ENCODE results near the gene STAM. TPM values are rescaled to one million over a fixed set of nuclear protein-coding genes. Genes with fewer than 3 reads are reported as not detected.

Gene STAM
- total and polyA plus RNA-seq, 9 of the 15 experiments (the other 6 are each of a cell fraction or from before 2014, with no cell fraction given) = 13.8 to 33.5 (median 26.4) TPM

DNA sequence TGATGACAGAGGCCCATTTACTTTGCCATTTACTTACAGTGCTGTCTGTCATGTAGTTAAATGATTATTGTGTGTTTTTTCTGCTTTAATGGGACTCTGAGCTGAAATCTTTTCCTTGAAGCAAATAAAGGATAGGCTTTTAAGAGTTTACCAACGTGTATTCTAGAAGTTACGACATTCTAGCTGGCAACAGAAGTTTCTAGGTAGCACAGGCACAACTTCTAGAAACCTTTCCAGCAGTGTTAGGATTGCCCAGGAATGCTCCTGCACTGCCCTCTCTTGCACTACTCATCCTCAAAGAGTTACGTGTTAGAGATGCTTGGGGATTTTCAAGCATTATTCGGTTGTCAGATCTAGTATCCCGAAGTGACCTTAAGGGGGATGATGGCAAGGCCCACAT lies 65.5 kb downstream of the STAM start:
- Histone ChIP-seq H3K9me3 (replicated peaks; ENCODE audit: control insufficient read depth, insufficient read depth, low read depth, low read length) (no peaks in the 10 kb centered on the region), H2AFZ (ENCODE audit: low read depth, low read length) (no peak overlapping the region), H3K27me3 (ENCODE audit: control insufficient read depth in 2 of 2, insufficient read depth in 2 of 2, low read length in 2 of 2) (no peaks in the 10 kb centered on the region), H4K20me1 (replicated peaks; ENCODE audit: control insufficient read depth, insufficient read depth, low read length) (no peaks in the 10 kb centered on the region), H3K9ac (ENCODE audit: insufficient read depth in 1 of 2, low read depth in 2 of 2, low read length in 2 of 2) (no peak overlapping the region), H3K27ac (ENCODE audit: extremely low read depth, low read depth, low read length) (no peak overlapping the region), H3K36me3 (ENCODE audit: control insufficient read depth, insufficient read depth, low read length) (peaks cover 69% of the 10 kb centered on the region), H3K4me2 (ENCODE audit: insufficient read depth, low read length) (no peak overlapping the region), H3K79me2 (ENCODE audit: control insufficient read depth, insufficient read depth, low read length) (no peaks in the 10 kb centered on the region), H3K4me1 (replicated peaks in 1 of 2; ENCODE audit: control insufficient read depth in 2 of 2, insufficient read depth in 2 of 2, low read length in 2 of 2) (no peaks in the 10 kb centered on the region), H3K9me1 (ENCODE audit: control insufficient read depth, insufficient read depth, low read length) (no peaks in the 10 kb centered on the region), H3K4me3 (no peak overlapping the region)
- ChIA-PET POLR2A (interaction anchor here (1.0 to 1.5 kb wide), 3 partner anchors 11 to 47 kb away, joined by 3 to 5 read pairs (median 4); no protein-coding TSS in a partner anchor), CTCF (ENCODE audit: low intra/inter-chr PET ratio) (no interaction called here)
- DNase-seq (ENCODE audit: extremely low read depth in 1 of 4, low spot score in 3 of 4) = no peak
- intact Hi-C loops (cut with micrococcal nuclease) = no loop called here
- BruUV-seq (replicated peaks) = no TSS peak
- 89% methylated on average over 5 of the region's 5 CpGs for WGBS (ENCODE audit: insufficient coverage, low coverage, missing lambda C conversion rate)
- no peak for ATAC-seq
- in situ Hi-C loops (cut with MboI) = no loop called here
- no peak for FAIRE-seq
- TF ChIP-seq, protein P1, sequence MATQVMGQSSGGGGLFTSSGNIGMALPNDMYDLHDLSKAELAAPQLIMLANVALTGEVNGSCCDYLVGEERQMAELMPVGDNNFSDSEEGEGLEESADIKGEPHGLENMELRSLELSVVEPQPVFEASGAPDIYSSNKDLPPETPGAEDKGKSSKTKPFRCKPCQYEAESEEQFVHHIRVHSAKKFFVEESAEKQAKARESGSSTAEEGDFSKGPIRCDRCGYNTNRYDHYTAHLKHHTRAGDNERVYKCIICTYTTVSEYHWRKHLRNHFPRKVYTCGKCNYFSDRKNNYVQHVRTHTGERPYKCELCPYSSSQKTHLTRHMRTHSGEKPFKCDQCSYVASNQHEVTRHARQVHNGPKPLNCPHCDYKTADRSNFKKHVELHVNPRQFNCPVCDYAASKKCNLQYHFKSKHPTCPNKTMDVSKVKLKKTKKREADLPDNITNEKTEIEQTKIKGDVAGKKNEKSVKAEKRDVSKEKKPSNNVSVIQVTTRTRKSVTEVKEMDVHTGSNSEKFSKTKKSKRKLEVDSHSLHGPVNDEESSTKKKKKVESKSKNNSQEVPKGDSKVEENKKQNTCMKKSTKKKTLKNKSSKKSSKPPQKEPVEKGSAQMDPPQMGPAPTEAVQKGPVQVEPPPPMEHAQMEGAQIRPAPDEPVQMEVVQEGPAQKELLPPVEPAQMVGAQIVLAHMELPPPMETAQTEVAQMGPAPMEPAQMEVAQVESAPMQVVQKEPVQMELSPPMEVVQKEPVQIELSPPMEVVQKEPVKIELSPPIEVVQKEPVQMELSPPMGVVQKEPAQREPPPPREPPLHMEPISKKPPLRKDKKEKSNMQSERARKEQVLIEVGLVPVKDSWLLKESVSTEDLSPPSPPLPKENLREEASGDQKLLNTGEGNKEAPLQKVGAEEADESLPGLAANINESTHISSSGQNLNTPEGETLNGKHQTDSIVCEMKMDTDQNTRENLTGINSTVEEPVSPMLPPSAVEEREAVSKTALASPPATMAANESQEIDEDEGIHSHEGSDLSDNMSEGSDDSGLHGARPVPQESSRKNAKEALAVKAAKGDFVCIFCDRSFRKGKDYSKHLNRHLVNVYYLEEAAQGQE (IDR thresholded peaks at IDR 0.05; ENCODE audit: borderline replicate concordance) = no peak
- TF ChIP-seq, protein P1 (CRISPR knock-in tag; IDR thresholded peaks at IDR 0.05; ENCODE audit: low read depth) = no peak
- no peak for TF ChIP-seq KAT2B (IDR thresholded peaks at IDR 0.05; ENCODE audit: low read depth, low read length)
- TF ChIP-seq, protein P2, sequence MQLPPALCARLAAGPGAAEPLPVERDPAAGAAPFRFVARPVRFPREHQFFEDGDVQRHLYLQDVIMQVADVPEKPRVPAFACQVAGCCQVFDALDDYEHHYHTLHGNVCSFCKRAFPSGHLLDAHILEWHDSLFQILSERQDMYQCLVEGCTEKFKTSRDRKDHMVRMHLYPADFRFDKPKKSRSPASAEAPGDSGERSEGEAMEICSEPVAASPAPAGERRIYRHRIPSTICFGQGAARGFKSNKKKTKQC (CRISPR knock-in tag; IDR thresholded peaks at IDR 0.05) = no peak
- TF ChIP-seq CTBP1 (IDR thresholded peaks at IDR 0.05; ENCODE audit: borderline replicate concordance) = no peak
- no peak for TF ChIP-seq ZKSCAN8 (CRISPR knock-in tag; IDR thresholded peaks at IDR 0.05)
- TF ChIP-seq U2AF1 (optimal IDR thresholded peaks at IDR 0.05; ENCODE audit: low read depth, low read length) = no peak
- TF ChIP-seq TAF9B (IDR thresholded peaks at IDR 0.05; ENCODE audit: partially characterized antibody) = no peak
- no peak for TF ChIP-seq RUNX1 (IDR thresholded peaks at IDR 0.05; ENCODE audit: low read depth)
- TF ChIP-seq E2F3 (CRISPR knock-in tag; IDR thresholded peaks at IDR 0.05) = no peak
- no peak for TF ChIP-seq HDAC6 (IDR thresholded peaks at IDR 0.05; ENCODE audit: low read depth, low read length)
- TF ChIP-seq ZNF436 (CRISPR knock-in tag; IDR thresholded peaks at IDR 0.05) = no peak
- TF ChIP-seq, protein P3, sequence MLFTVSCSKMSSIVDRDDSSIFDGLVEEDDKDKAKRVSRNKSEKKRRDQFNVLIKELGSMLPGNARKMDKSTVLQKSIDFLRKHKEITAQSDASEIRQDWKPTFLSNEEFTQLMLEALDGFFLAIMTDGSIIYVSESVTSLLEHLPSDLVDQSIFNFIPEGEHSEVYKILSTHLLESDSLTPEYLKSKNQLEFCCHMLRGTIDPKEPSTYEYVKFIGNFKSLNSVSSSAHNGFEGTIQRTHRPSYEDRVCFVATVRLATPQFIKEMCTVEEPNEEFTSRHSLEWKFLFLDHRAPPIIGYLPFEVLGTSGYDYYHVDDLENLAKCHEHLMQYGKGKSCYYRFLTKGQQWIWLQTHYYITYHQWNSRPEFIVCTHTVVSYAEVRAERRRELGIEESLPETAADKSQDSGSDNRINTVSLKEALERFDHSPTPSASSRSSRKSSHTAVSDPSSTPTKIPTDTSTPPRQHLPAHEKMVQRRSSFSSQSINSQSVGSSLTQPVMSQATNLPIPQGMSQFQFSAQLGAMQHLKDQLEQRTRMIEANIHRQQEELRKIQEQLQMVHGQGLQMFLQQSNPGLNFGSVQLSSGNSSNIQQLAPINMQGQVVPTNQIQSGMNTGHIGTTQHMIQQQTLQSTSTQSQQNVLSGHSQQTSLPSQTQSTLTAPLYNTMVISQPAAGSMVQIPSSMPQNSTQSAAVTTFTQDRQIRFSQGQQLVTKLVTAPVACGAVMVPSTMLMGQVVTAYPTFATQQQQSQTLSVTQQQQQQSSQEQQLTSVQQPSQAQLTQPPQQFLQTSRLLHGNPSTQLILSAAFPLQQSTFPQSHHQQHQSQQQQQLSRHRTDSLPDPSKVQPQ (CRISPR knock-in tag; IDR thresholded peaks at IDR 0.05; ENCODE audit: borderline replicate concordance) = no peak
